ENCODE results near the gene VPS13D.

GRCh38 chr1:12290828-12291227 lies 61.0 kb downstream of the VPS13D start:
- TF ChIP-seq CTCF (IDR thresholded peaks at IDR 0.05) = no peak
- TF ChIP-seq POLR2A (IDR thresholded peaks at IDR 0.05) = no peak

All from Peyer's patch (tissue), 4 donors.